HEK293T (cell line): ENCODE results near the gene HAS3.

Source experiments
- BHLHE40 ChIP-seq: fragments of 450-650 bp; IDR thresholded peaks from 2 replicates; pipeline ENCODE4 v1.6.1; 2016; ENCODE audit warnings: mild to moderate bottlenecking, moderate library complexity, borderline replicate concordance
- ELF4 ChIP-seq: fragments of 450-650 bp; IDR thresholded peaks from 2 replicates; pipeline ENCODE4 v1.6.1; 2017; ENCODE audit warnings: antibody characterized with exemption
- FOXK2 ChIP-seq: fragments of 450-650 bp; IDR thresholded peaks from 2 replicates; pipeline ENCODE4 v1.6.1; 2016; ENCODE audit warnings: mild to moderate bottlenecking
- FOXM1 ChIP-seq: fragments of 450-650 bp; IDR thresholded peaks from 2 replicates; pipeline ENCODE4 v1.6.1; 2017; ENCODE audit warnings: mild to moderate bottlenecking, borderline replicate concordance
- L3MBTL2 ChIP-seq: fragments of 450-650 bp; conservative IDR thresholded peaks from 2 replicates; pipeline ENCODE4 v1.6.1; 2016; ENCODE audit warnings: mild to moderate bottlenecking
- LEF1 ChIP-seq: fragments of 450-650 bp; IDR thresholded peaks from 2 replicates; pipeline ENCODE4 v1.6.1; 2017; ENCODE audit warnings: mild to moderate bottlenecking, borderline replicate concordance
- NFRKB ChIP-seq: fragments of 450-650 bp; IDR thresholded peaks from 2 replicates; pipeline ENCODE4 v1.6.1; 2016; ENCODE audit warnings: mild to moderate bottlenecking, moderate library complexity
- PKNOX1 ChIP-seq: fragments of 450-650 bp; IDR thresholded peaks from 2 replicates; pipeline ENCODE4 v1.6.1; 2016
- SP1 ChIP-seq: fragments of 450-650 bp; IDR thresholded peaks from 2 replicates; pipeline ENCODE4 v1.6.1; 2017
- SUZ12 ChIP-seq: fragments of 450-650 bp; IDR thresholded peaks from 2 replicates; pipeline ENCODE4 v1.6.1; 2016; ENCODE audit warnings: mild to moderate bottlenecking
- TARDBP ChIP-seq: fragments of 450-650 bp; IDR thresholded peaks from 2 replicates; pipeline ENCODE4 v1.6.1; 2016
- ZNF384 ChIP-seq: fragments of 450-650 bp; IDR thresholded peaks from 2 replicates; pipeline ENCODE4 v1.6.1; 2016

- TF ChIP-seq NFRKB (no peak), SP1 (no peak), PKNOX1 (no peak), FOXK2 (no peak), FOXM1 (no peak), LEF1 (no peak), ZNF384 (no peak), L3MBTL2 (no peak), SUZ12 (no peak), BHLHE40 (no peak), ELF4 (no peak), TARDBP (no peak)
Observed at GRCh38 chr16:69108905-69109252, 3.4 kb downstream of the HAS3 start.
